ENCODE measurements around the gene PRKRIP1.
A peak's percentile ranks its signal among the peaks of the same experiment; 100 is the strongest.
"Not testable (repeated sequence)": the region's sequence is repeated elsewhere in the genome, so short reads cannot be mapped to it uniquely, and the experiment has no call there.

PRKRIP1 gene, protein sequence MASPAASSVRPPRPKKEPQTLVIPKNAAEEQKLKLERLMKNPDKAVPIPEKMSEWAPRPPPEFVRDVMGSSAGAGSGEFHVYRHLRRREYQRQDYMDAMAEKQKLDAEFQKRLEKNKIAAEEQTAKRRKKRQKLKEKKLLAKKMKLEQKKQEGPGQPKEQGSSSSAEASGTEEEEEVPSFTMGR

GRCh38 chr7:102395873-102396709 is at the start of gene PRKRIP1:
TSS of gene PRKRIP1 (plus strand) at chr7:102396363. CDS start at chr7:102396412, 49 bp downstream.
- DNase-seq (ENCODE audit: low spot score) = peak; percentile 88

GRCh38 chr7:102346983-102347382 is 49.2 kb upstream of the PRKRIP1 start:
- H3K27ac ChIP-seq; H3K4me3 ChIP-seq; DNase-seq (ENCODE audit: low spot score): not testable (repeated sequence)

More at GRCh38 chr7:102395873-102396709, at the start of gene PRKRIP1:
- peak within 1 kb of the TSS; percentile 96 for H3K4me3 ChIP-seq
- H3K27ac ChIP-seq = peak within 1 kb of the TSS; percentile 63 to 89
- no peak for TF ChIP-seq CTCF (IDR thresholded peaks at IDR 0.05)

- not testable (repeated sequence) for DNase-seq (ENCODE audit: low spot score); H3K4me3 ChIP-seq; H3K27ac ChIP-seq
Measured at GRCh38 chr7:102356344-102356743, 39.8 kb upstream of the PRKRIP1 start, which contains the start of gene SPDYE6. TSS of gene SPDYE6 (minus strand) at chr7:102356444. CDS start at chr7:102356023, 421 bp downstream.

DNA sequence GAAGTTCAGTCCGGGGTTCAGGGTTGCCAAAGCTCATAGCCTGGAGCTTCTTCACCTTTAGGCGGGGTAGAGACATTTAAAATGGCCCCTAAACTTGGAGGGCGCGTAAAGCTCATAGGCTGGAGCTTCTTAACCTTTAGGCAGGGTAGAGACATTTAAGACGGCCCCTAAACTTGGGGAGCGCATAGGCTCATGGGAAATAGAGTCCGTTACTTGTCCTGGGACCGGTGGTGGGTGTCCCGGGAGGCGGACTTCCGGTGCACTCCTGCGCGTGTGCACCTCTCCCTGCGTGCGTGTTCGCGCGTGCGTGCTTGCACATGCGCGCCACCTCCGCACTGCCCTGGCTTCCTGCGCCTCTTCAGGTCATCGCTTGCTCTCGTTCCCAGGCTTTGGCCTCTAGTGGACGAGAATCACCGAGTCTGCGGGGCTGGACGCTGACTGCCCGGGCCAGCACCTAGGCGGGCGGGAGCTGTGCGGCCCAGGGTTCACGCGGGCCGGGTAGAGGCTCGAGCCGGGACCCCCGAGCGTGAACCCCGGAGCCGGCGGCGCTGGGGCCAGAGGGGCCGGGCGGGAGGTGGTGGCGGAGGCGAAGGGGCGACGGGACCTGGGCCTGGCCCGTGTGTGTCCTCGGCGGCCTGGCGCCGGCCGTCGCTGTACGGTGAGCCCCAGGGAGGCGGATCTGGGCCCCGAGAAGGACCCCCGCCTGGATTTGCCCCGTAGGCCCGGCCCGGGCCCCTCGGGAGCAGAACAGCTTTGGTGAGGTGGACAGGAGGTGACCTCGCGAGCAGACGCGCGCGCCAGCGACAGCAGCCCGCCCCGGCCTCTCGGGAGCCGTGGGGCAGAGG is 32.4 kb upstream of the PRKRIP1 start:
- DNase-seq (ENCODE audit: low spot score) = peak; percentile 98
- Histone ChIP-seq H3K27ac (peak overlapping the region; percentile 85), H3K4me3 (peak overlapping the region; percentile 82)

- peak overlapping the region; percentile 85 for H3K27ac ChIP-seq
- not testable (repeated sequence) for DNase-seq (ENCODE audit: low spot score)
Measured at GRCh38 chr7:102364394-102364886, 31.7 kb upstream of the PRKRIP1 start.

DNA sequence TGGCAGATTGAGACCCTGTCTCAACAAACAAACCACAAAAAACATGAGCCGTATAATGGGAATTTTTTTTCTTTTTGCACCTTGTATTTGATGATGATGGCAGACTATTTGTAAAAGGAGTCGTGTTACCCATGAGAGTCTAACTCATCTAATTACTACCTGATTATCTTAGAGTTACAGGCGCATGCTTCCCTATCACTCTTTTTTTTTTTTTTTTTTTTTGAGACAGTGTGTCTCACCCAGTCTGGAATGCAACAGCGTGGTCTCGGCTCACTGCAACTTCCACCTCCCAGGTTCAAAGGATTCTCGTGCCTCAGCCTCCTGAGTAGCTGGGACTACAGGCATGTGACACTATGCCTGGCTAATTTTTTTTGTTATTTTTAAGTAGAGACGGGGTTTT is 30.8 kb upstream of the PRKRIP1 start:
- not testable (repeated sequence) for DNase-seq (ENCODE audit: low spot score)

More at GRCh38 chr7:102364394-102364886, 31.7 kb upstream of the PRKRIP1 start:
- H3K4me3 ChIP-seq = peak overlapping the region; percentile 82

GRCh38 chr7:102370038-102370437 is 26.1 kb upstream of the PRKRIP1 start:
- not testable (repeated sequence) for H3K27ac ChIP-seq; DNase-seq (ENCODE audit: low spot score); H3K4me3 ChIP-seq

More for the DNA sequence above, 30.8 kb upstream of the PRKRIP1 start:
- H3K4me3 ChIP-seq, H3K27ac ChIP-seq: not testable (repeated sequence)

GRCh38 chr7:102372796-102373195 is 23.4 kb upstream of the PRKRIP1 start:
- not testable (repeated sequence) for H3K4me3 ChIP-seq; DNase-seq (ENCODE audit: low spot score); H3K27ac ChIP-seq

GRCh38 chr7:102376964-102377466 is 19.1 kb upstream of the PRKRIP1 start:
- TF ChIP-seq CTCF (IDR thresholded peaks at IDR 0.05) = no peak
- H3K27ac ChIP-seq = no peak overlapping the region
- no peak overlapping the region for H3K4me3 ChIP-seq
- no peak for DNase-seq (ENCODE audit: low spot score)

DNA sequence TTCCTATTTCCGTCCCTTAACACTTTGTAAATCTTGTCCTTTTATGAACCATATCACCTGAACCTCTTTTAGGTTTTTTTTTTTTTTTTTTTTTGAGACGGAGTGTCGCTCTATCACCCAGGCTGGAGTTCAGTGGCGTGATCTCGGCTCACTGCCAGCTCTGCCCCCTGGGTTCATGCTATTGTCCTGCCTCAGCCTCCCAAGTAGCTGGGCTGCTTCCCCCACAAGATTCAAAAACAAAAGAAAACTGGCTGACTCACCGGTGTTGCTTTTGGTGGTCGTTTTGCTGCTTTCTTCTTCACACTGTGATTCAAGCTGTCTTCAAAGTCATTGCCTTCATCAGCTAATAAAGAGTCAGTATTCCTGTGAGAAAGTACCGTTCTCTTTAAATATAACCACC is 15.3 kb upstream of the PRKRIP1 start:
- DNase-seq (ENCODE audit: low spot score); H3K4me3 ChIP-seq; H3K27ac ChIP-seq: not testable (repeated sequence)

GRCh38 chr7:102381696-102382425 is 14.3 kb upstream of the PRKRIP1 start:
- not testable (repeated sequence) for H3K4me3 ChIP-seq; H3K27ac ChIP-seq; DNase-seq (ENCODE audit: low spot score)
